DOHH2 (cell line): ENCODE data around the gene MIF.

Experiments
- H3F3A ChIP-seq: fragments of 200-600 bp; sonication (generic), shearing (Covaris generic); 2 replicates; pipeline ENCODE4 v1.6.0; 2016; ENCODE audit warnings: antibody characterized with exemption, mild to moderate bottlenecking; ENCODE audit not compliant: control insufficient read depth, insufficient read depth
- H3K27ac ChIP-seq: fragments of 200-600 bp; sonication (generic); 2 replicates; pipeline ENCODE4 v1.5.1; 2014; ENCODE audit warnings: low read depth, mild to moderate bottlenecking, low read length, moderate library complexity
- H3K27me3 ChIP-seq: fragments of 200-600 bp; sonication (generic); 2 replicates; pipeline ENCODE4 v1.6.1; 2014; ENCODE audit warnings: mild to moderate bottlenecking, low read length, mixed read lengths; ENCODE audit not compliant: control insufficient read depth
- H3K36me3 ChIP-seq: fragments of 200-600 bp; sonication (generic); 2 replicates; pipeline ENCODE4 v1.6.1; 2014; ENCODE audit warnings: mild to moderate bottlenecking, low read length, moderate library complexity, mixed read lengths; ENCODE audit not compliant: control insufficient read depth
- H3K4me1 ChIP-seq: fragments of 200-600 bp; sonication (generic); 2 replicates; pipeline ENCODE4 v1.6.1; 2014; ENCODE audit warnings: mild to moderate bottlenecking, low read length, mixed read lengths; ENCODE audit not compliant: control insufficient read depth
- H3K4me2 ChIP-seq: fragments of 200-600 bp; sonication (generic); 2 replicates; pipeline ENCODE4 v1.6.0; 2014; ENCODE audit warnings: mild to moderate bottlenecking, low read length, moderate library complexity
- H3K4me3 ChIP-seq: fragments of 200-600 bp; sonication (generic); 2 replicates; pipeline ENCODE4 v1.5.1; 2014; ENCODE audit warnings: mild to moderate bottlenecking, low read length, mixed read lengths
- H3K79me2 ChIP-seq: fragments of 200-600 bp; sonication (generic); 2 replicates; pipeline ENCODE4 v1.6.1; 2014; ENCODE audit warnings: mild to moderate bottlenecking, low read length, mixed read lengths; ENCODE audit not compliant: control insufficient read depth
- H3K9me2 ChIP-seq: fragments of 200-600 bp; sonication (generic); replicated peaks from 2 replicates; pipeline ENCODE4 v1.6.1; 2014; ENCODE audit warnings: mild to moderate bottlenecking, low read length, mixed read lengths; ENCODE audit not compliant: control insufficient read depth
- H3K9me3 ChIP-seq: fragments of 200-600 bp; sonication (generic); 2 replicates; pipeline ENCODE4 v1.6.1; 2014; ENCODE audit warnings: antibody characterized with exemption, low read length, mixed read lengths; ENCODE audit not compliant: control insufficient read depth, insufficient read depth
- H4K20me1 ChIP-seq: fragments of 200-600 bp; sonication (generic); 2 replicates; pipeline ENCODE4 v1.6.0; 2014; ENCODE audit warnings: low read depth, mild to moderate bottlenecking, antibody characterized with exemption, low read length, moderate library complexity; ENCODE audit not compliant: control insufficient read depth, insufficient read depth
- CTCF ChIP-seq: fragments of 200-600 bp; sonication (generic); IDR thresholded peaks from one replicate; pipeline ENCODE4 v1.5.1; 2014; ENCODE audit warnings: antibody characterized with exemption, mild to moderate bottlenecking, low read depth, low read length; ENCODE audit not compliant: poor library complexity, severe bottlenecking
- EZH2phosphoT487 ChIP-seq: fragments of 200-600 bp; sonication (generic); IDR thresholded peaks from 2 replicates; pipeline ENCODE4 v1.6.1; 2017; ENCODE audit warnings: borderline replicate concordance, mild to moderate bottlenecking, antibody characterized with exemption, low read length, moderate library complexity, mixed read lengths

The MIF gene

GRCh38 chr22:23922921-23923320 lies 28.7 kb downstream of the MIF start:
- TF ChIP-seq CTCF (no peak), EZH2phosphoT487 (no peak)
- no peak overlapping the region for H3K4me3 ChIP-seq
- H3K79me2 ChIP-seq = no peaks in the 10 kb centered on the region
- no peaks in the 10 kb centered on the region for H3K4me1 ChIP-seq
- H3K4me2 ChIP-seq = no peak overlapping the region
- H3K9me3 ChIP-seq = peaks cover 3% of the 10 kb centered on the region; the same call in 1 of the 2 replicates
- no peaks in the 10 kb centered on the region for H4K20me1 ChIP-seq
- peaks cover 12% of the 10 kb centered on the region for H3K36me3 ChIP-seq
- H3F3A ChIP-seq = no peaks in the 10 kb centered on the region
- H3K9me2 ChIP-seq = no peaks in the 10 kb centered on the region
- no peaks in the 10 kb centered on the region for H3K27me3 ChIP-seq
- no peak overlapping the region for H3K27ac ChIP-seq

GRCh38 chr22:23925020-23925606 lies 30.9 kb downstream of the MIF start:
- no peak for TF ChIP-seq EZH2phosphoT487
- TF ChIP-seq CTCF = no peak
- Histone ChIP-seq H3K4me1 (peaks cover 11% of the 10 kb centered on the region), H3K79me2 (no peaks in the 10 kb centered on the region), H4K20me1 (no peaks in the 10 kb centered on the region), H3K27me3 (no peaks in the 10 kb centered on the region), H3K9me3 (peaks cover 3% of the 10 kb centered on the region; the same call in 1 of the 2 replicates), H3K36me3 (peaks cover 18% of the 10 kb centered on the region), H3F3A (no peaks in the 10 kb centered on the region), H3K4me2 (no peak overlapping the region), H3K9me2 (no peaks in the 10 kb centered on the region), H3K4me3 (no peak overlapping the region), H3K27ac (no peak overlapping the region)

- no peak overlapping the region for H3K4me2 ChIP-seq
- peaks cover 11% of the 10 kb centered on the region for H3K4me1 ChIP-seq
- peaks cover 21% of the 10 kb centered on the region for H3K36me3 ChIP-seq
- no peak for TF ChIP-seq CTCF
- TF ChIP-seq EZH2phosphoT487 = no peak
- H3K9me3 ChIP-seq = peaks cover 3% of the 10 kb centered on the region; the same call in 1 of the 2 replicates
- no peaks in the 10 kb centered on the region for H4K20me1 ChIP-seq
- no peaks in the 10 kb centered on the region for H3K79me2 ChIP-seq
- no peak overlapping the region for H3K27ac ChIP-seq
- no peaks in the 10 kb centered on the region for H3K27me3 ChIP-seq
- H3K9me2 ChIP-seq = no peaks in the 10 kb centered on the region
- H3F3A ChIP-seq = no peaks in the 10 kb centered on the region
- no peak overlapping the region for H3K4me3 ChIP-seq
Observed at GRCh38 chr22:23926561-23926960, 32.4 kb downstream of the MIF start.
